ENCODE data around the gene RACGAP1.

RACGAP1 gene

GRCh38 chr12:49970658-49971057 lies 54.6 kb downstream of the RACGAP1 start:
- H3K4me1 ChIP-seq (ENCODE audit: control insufficient read depth, insufficient read depth, low read length): peaks cover 14% of the 10 kb centered on the region
- H3K9me3 ChIP-seq (ENCODE audit: control insufficient read depth, low read length): no peaks in the 10 kb centered on the region
- no peak overlapping the region for H3K27ac ChIP-seq (ENCODE audit: insufficient read depth, low read depth, low read length, poor library complexity, severe bottlenecking)
- no peaks in the 10 kb centered on the region for H3K36me3 ChIP-seq (ENCODE audit: control insufficient read depth, insufficient read depth, low read length)
- no peak overlapping the region for H3K4me3 ChIP-seq (ENCODE audit: insufficient read depth, low read depth, low read length)
- H3K27me3 ChIP-seq (ENCODE audit: control insufficient read depth, insufficient read depth, low read length, poor library complexity, severe bottlenecking): peaks cover 12% of the 10 kb centered on the region
- 80% methylated on average over 10 of the region's 10 CpGs for WGBS, 2 experiments

DNA sequence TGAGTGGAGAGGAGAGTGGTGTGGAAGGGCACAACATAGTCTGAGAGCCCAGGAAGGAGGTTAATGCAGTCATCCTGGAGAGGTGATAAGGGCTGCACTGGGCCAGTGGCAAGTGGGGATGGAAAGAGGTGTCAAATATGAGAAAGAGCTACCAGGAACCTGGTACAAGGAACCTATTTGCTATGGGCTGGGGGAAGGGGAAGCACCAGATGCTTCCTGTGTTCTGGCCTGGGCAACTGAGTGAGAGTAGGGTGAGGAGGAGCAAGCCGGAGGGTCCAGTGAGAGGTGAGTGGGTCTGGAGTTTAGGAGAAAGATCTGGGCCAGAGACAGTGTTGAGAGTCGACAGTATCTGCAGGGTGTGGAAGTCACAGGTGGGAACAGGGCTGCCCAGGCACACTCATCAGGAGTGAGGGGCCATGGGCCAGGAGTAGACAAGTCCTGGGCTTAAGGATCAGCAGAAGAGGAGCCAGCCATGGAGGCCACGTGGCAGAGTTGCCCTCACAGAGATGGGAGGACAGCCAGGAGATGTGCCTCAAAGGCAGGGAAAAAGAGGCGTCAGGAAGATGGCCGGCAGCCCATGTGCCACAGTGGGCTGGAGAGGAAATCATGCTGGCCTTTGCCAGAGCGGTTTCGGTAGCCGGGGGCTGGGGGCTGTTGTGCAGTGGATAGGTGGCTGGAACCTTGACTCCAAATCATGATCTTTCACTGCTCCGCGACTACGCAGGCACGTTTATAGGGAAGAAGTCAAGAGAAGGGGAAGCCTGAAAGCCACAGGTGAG lies 55.5 kb downstream of the RACGAP1 start:
- no peak overlapping the region for H3K4me3 ChIP-seq (ENCODE audit: insufficient read depth, low read depth, low read length)
- H3K4me1 ChIP-seq (ENCODE audit: control insufficient read depth, insufficient read depth, low read length): peaks cover 9% of the 10 kb centered on the region
- no peak overlapping the region for H3K27ac ChIP-seq (ENCODE audit: insufficient read depth, low read depth, low read length, poor library complexity, severe bottlenecking)
- H3K27me3 ChIP-seq (ENCODE audit: control insufficient read depth, insufficient read depth, low read length, poor library complexity, severe bottlenecking): peaks cover 12% of the 10 kb centered on the region
- H3K36me3 ChIP-seq (ENCODE audit: control insufficient read depth, insufficient read depth, low read length): no peaks in the 10 kb centered on the region
- no peaks in the 10 kb centered on the region for H3K9me3 ChIP-seq (ENCODE audit: control insufficient read depth, low read length)
- whole genome bisulfite sequencing, 2 experiments: 91 to 94% methylated on average over 12 of the region's 12 CpGs

DNA sequence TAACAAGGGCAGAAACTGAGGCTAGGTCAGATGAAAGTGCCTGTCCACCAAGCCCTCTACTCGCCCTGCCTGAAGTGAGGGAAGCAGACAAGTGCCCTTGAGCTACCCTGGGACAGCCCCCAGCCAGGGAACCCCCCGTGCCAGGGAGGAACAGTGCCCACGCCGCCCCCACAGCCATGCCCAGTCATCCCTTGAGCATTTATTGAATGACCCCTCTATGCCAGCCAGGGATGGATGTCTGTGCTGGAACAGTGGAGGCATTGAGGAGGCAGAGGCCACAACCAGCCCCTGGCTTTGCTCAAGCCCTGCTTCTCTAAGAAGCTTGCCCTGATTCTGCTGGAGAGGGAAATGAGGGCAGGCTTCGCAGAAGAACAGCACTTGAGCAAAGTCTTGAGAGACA lies 56.3 kb downstream of the RACGAP1 start:
- WGBS, 2 experiments: 89 to 93% methylated on average over 5 of the region's 5 CpGs
- Histone ChIP-seq H3K36me3 (ENCODE audit: control insufficient read depth, insufficient read depth, low read length) (no peaks in the 10 kb centered on the region), H3K4me1 (ENCODE audit: control insufficient read depth, insufficient read depth, low read length) (peaks cover 9% of the 10 kb centered on the region), H3K27ac (ENCODE audit: insufficient read depth, low read depth, low read length, poor library complexity, severe bottlenecking) (no peak overlapping the region), H3K4me3 (ENCODE audit: insufficient read depth, low read depth, low read length) (no peak overlapping the region), H3K27me3 (ENCODE audit: control insufficient read depth, insufficient read depth, low read length, poor library complexity, severe bottlenecking) (peaks cover 12% of the 10 kb centered on the region), H3K9me3 (ENCODE audit: control insufficient read depth, low read length) (no peaks in the 10 kb centered on the region)

DNA sequence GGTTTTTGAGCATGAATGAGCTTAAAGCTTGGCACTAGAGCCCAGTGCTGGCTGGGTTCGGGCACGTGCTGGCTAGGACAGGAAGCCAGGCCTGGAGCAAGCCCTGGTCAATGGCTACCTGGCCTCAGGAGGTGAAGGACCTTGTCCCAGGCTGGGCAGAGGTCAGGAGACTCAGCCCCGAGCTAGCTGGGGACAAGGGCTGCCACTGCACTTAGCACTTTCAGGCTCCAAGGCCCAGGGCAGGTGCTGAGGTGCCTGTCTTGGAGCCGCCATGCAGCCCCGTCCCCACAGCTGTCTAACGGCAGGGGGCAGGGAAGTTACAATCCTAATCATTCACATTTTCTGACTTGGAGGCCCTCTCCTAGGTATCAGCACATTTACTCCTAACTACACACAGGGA lies 56.8 kb downstream of the RACGAP1 start:
- H3K9me3 ChIP-seq (ENCODE audit: control insufficient read depth, low read length): no peaks in the 10 kb centered on the region
- no peaks in the 10 kb centered on the region for H3K36me3 ChIP-seq (ENCODE audit: control insufficient read depth, insufficient read depth, low read length)
- WGBS, 2 experiments: 84 to 88% methylated on average over 6 of the region's 6 CpGs
- peaks cover 9% of the 10 kb centered on the region for H3K4me1 ChIP-seq (ENCODE audit: control insufficient read depth, insufficient read depth, low read length)
- no peak overlapping the region for H3K27ac ChIP-seq (ENCODE audit: insufficient read depth, low read depth, low read length, poor library complexity, severe bottlenecking)
- H3K27me3 ChIP-seq (ENCODE audit: control insufficient read depth, insufficient read depth, low read length, poor library complexity, severe bottlenecking): peaks cover 12% of the 10 kb centered on the region
- no peak overlapping the region for H3K4me3 ChIP-seq (ENCODE audit: insufficient read depth, low read depth, low read length)

DNA sequence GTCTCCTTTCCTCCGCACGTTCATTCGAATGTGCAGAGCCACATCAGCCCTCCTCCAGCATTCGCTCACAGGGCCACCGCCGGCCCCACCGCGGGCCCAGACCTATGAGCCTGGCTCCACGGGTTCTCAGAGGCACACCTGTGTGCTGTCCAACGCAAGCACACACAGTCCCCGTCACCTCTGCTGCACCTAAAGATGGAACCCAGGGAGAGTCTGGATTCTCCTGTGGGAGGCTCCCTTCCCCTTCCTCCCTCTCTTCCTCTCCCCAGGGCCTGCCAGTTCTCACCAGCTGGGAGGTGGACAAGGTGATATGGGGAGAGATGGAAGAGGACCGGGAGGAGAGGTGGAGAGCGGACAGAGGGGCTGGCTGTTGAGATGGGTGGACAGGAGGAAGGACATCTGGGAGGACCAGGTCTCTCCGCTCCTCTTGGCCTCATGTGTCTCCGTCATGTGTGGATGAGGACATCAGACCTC lies 57.5 kb downstream of the RACGAP1 start:
- 60 to 63% methylated on average over 15 of the region's 15 CpGs for WGBS, 2 experiments
- Histone ChIP-seq H3K4me1 (ENCODE audit: control insufficient read depth, insufficient read depth, low read length) (peaks cover 11% of the 10 kb centered on the region), H3K36me3 (ENCODE audit: control insufficient read depth, insufficient read depth, low read length) (no peaks in the 10 kb centered on the region), H3K4me3 (ENCODE audit: insufficient read depth, low read depth, low read length) (no peak overlapping the region), H3K27ac (ENCODE audit: insufficient read depth, low read depth, low read length, poor library complexity, severe bottlenecking) (no peak overlapping the region), H3K9me3 (ENCODE audit: control insufficient read depth, low read length) (no peaks in the 10 kb centered on the region), H3K27me3 (ENCODE audit: control insufficient read depth, insufficient read depth, low read length, poor library complexity, severe bottlenecking) (peaks cover 13% of the 10 kb centered on the region)

GRCh38 chr12:49967042-49967776 lies 58.1 kb downstream of the RACGAP1 start:
- no peaks in the 10 kb centered on the region for H3K36me3 ChIP-seq (ENCODE audit: control insufficient read depth, insufficient read depth, low read length)
- H3K27ac ChIP-seq (ENCODE audit: insufficient read depth, low read depth, low read length, poor library complexity, severe bottlenecking): no peak overlapping the region
- no peaks in the 10 kb centered on the region for H3K9me3 ChIP-seq (ENCODE audit: control insufficient read depth, low read length)
- H3K27me3 ChIP-seq (ENCODE audit: control insufficient read depth, insufficient read depth, low read length, poor library complexity, severe bottlenecking): peaks cover 19% of the 10 kb centered on the region
- 5 to 6% methylated on average over 40 of the region's 40 CpGs for whole genome bisulfite sequencing, 2 experiments
- peak overlapping the region; percentile 28 for H3K4me3 ChIP-seq (ENCODE audit: insufficient read depth, low read depth, low read length)
- H3K4me1 ChIP-seq (ENCODE audit: control insufficient read depth, insufficient read depth, low read length): peaks cover 15% of the 10 kb centered on the region

- no peak overlapping the region for H3K4me3 ChIP-seq (ENCODE audit: insufficient read depth, low read depth, low read length)
- peaks cover 14% of the 10 kb centered on the region for H3K4me1 ChIP-seq (ENCODE audit: control insufficient read depth, insufficient read depth, low read length)
- WGBS, 2 experiments: 53 to 54% methylated on average over 16 of the region's 16 CpGs
- H3K27ac ChIP-seq (ENCODE audit: insufficient read depth, low read depth, low read length, poor library complexity, severe bottlenecking): no peak overlapping the region
- no peaks in the 10 kb centered on the region for H3K9me3 ChIP-seq (ENCODE audit: control insufficient read depth, low read length)
- peaks cover 25% of the 10 kb centered on the region for H3K27me3 ChIP-seq (ENCODE audit: control insufficient read depth, insufficient read depth, low read length, poor library complexity, severe bottlenecking)
- H3K36me3 ChIP-seq (ENCODE audit: control insufficient read depth, insufficient read depth, low read length): no peaks in the 10 kb centered on the region
Measured at GRCh38 chr12:49966511-49967041, 58.7 kb downstream of the RACGAP1 start.

DNA sequence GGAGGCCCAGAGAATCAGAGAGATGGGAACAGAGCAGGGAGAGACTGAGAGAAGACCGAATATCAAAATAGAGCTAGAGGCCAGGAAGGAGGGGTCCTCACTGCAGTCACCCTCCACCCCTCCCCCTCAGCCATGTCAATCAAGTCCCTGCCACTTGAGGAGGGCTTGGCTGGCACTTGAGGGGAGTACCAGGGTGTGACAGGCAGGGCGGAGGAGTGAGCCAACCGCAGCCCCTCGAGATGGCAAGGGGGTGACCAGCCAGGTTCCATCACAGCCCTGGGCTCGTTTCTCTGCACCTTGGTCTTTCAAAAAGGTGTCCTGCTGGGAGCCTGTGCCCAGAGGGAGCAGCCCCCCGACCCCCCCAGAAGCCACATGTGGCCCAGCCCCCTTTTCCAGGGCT lies 59.5 kb downstream of the RACGAP1 start:
- Histone ChIP-seq H3K9me3 (ENCODE audit: control insufficient read depth, low read length) (no peaks in the 10 kb centered on the region), H3K27ac (ENCODE audit: insufficient read depth, low read depth, low read length, poor library complexity, severe bottlenecking) (no peak overlapping the region), H3K4me1 (ENCODE audit: control insufficient read depth, insufficient read depth, low read length) (peaks cover 9% of the 10 kb centered on the region), H3K4me3 (ENCODE audit: insufficient read depth, low read depth, low read length) (no peak overlapping the region), H3K36me3 (ENCODE audit: control insufficient read depth, insufficient read depth, low read length) (no peaks in the 10 kb centered on the region), H3K27me3 (ENCODE audit: control insufficient read depth, insufficient read depth, low read length, poor library complexity, severe bottlenecking) (peaks cover 32% of the 10 kb centered on the region)
- WGBS, 2 experiments: 78 to 82% methylated on average over 6 of the region's 6 CpGs

DNA sequence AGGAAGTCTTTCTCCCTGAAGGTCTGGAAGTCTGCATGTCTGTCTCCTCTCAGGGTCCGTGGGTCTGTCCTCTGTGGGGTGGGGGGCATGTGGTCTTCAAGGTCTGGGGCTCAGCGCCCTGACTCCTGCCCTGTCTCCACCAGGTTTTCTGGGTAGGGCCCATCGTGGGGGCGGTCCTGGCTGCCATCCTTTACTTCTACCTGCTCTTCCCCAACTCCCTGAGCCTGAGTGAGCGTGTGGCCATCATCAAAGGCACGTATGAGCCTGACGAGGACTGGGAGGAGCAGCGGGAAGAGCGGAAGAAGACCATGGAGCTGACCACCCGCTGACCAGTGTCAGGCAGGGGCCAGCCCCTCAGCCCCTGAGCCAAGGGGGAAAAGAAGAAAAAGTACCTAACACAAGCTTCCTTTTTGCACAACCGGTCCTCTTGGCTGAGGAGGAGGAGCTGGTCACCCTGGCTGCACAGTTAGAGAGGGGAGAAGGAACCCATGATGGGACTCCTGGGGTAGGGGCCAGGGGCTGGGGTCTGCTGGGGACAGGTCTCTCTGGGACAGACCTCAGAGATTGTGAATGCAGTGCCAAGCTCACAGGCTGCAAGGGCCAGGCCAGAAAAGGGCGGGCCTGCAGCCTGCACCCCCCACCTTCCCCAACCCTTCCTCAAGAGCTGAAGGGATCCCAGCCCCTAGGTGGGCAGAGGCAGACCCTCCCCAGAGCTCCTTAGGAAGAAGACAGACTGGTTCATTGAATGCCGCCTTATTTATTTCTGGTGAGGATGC lies 60.3 kb downstream of the RACGAP1 start:
- H3K36me3 ChIP-seq (ENCODE audit: control insufficient read depth, insufficient read depth, low read length): no peaks in the 10 kb centered on the region
- H3K27ac ChIP-seq (ENCODE audit: insufficient read depth, low read depth, low read length, poor library complexity, severe bottlenecking): no peak overlapping the region
- peaks cover 40% of the 10 kb centered on the region for H3K27me3 ChIP-seq (ENCODE audit: control insufficient read depth, insufficient read depth, low read length, poor library complexity, severe bottlenecking)
- H3K4me1 ChIP-seq (ENCODE audit: control insufficient read depth, insufficient read depth, low read length): peaks cover 14% of the 10 kb centered on the region
- no peaks in the 10 kb centered on the region for H3K9me3 ChIP-seq (ENCODE audit: control insufficient read depth, low read length)
- H3K4me3 ChIP-seq (ENCODE audit: insufficient read depth, low read depth, low read length): no peak overlapping the region
- 77 to 83% methylated on average over 13 of the region's 13 CpGs for WGBS, 2 experiments
